IMR-90 (cell line): ENCODE results near the gene PRRT2. TPM values are rescaled to one million over a fixed set of nuclear protein-coding genes. Genes with fewer than 3 reads are reported as not detected.

Source experiments
- ATAC-seq: fragments of 200-7000 bp; cut with Tn5 transposase; 2 replicates; pipeline ENCODE4 v1.9.1; 2020; ENCODE audit warnings: low read depth, mild to moderate bottlenecking, moderate library complexity
- BruUV-seq: library from RNA; stranded (reverse); fragments of 400-500 nt; replicated peaks from 2 replicates; lab custom pipeline; 2021; lab: Mats Ljungman, UMichigan
- CTCF ChIA-PET: fragments of 300-600 bp; formaldehyde crosslinking; extraction: SDS; loops from one replicate; lab custom pipeline; 2021; ENCODE audit warnings: antibody characterized with exemption; lab: Yijun Ruan, JAX
- POLR2A ChIA-PET: fragments of 300-600 bp; sonication (Branson Sonifier 250); formaldehyde crosslinking; loops from one replicate; lab custom pipeline; 2022; ENCODE audit warnings: antibody characterized with exemption; ENCODE audit not compliant: unreplicated experiment; lab: Charles Lee
- DNase-seq: peaks from one replicate; pipeline ENCODE4 v3.0.0; 2013
- H2AFZ ChIP-seq: replicated peaks from 2 replicates; pipeline ENCODE3; 2013; ENCODE audit warnings: low read length, mild to moderate bottlenecking; ENCODE audit not compliant: poor library complexity
- H2AK5ac ChIP-seq: 2 replicates; pipeline ENCODE4 v1.6.1; 2013; ENCODE audit warnings: low read depth, low read length, inconsistent platforms
- H2AK9ac ChIP-seq: replicated peaks from 2 replicates; pipeline ENCODE3; 2013; ENCODE audit warnings: mild to moderate bottlenecking, low read depth, low read length, moderate library complexity; ENCODE audit not compliant: poor library complexity
- H2BK120ac ChIP-seq: 2 replicates; pipeline ENCODE4 v1.6.1; 2013; ENCODE audit warnings: low read depth, low read length, inconsistent platforms
- H2BK15ac ChIP-seq: 3 replicates; pipeline ENCODE4 v1.6.1; 2013; ENCODE audit warnings: low read depth, low read length, inconsistent platforms
- H2BK20ac ChIP-seq: 2 replicates; pipeline ENCODE4 v1.6.1; 2013; ENCODE audit warnings: low read depth, mild to moderate bottlenecking, inconsistent platforms, low read length, moderate library complexity
- H2BK5ac ChIP-seq: 2 replicates; pipeline ENCODE4 v1.6.1; 2013; ENCODE audit warnings: mild to moderate bottlenecking, low read depth, low read length, inconsistent platforms; ENCODE audit not compliant: poor library complexity, severe bottlenecking
- H3K14ac ChIP-seq: replicated peaks from 2 replicates; pipeline ENCODE4 v1.6.1; 2013; ENCODE audit warnings: low read depth, low read length, inconsistent platforms
- H3K18ac ChIP-seq: 2 replicates; pipeline ENCODE4 v1.6.1; 2013; ENCODE audit warnings: low read depth, low read length, control low read depth
- H3K23ac ChIP-seq: 2 replicates; pipeline ENCODE4 v1.6.1; 2013; ENCODE audit warnings: low read depth, low read length, inconsistent platforms
- H3K27ac ChIP-seq: 2 replicates; pipeline ENCODE4 v1.5.1; 2013; ENCODE audit warnings: mild to moderate bottlenecking, control low read depth, low read length; ENCODE audit not compliant: insufficient read depth
- H3K27me3 ChIP-seq: 2 replicates; pipeline ENCODE4 v1.6.1; 2013; ENCODE audit warnings: low read length; ENCODE audit not compliant: control insufficient read depth, insufficient read depth
- H3K36me3 ChIP-seq: 2 replicates; pipeline ENCODE4 v1.6.1; 2013; ENCODE audit warnings: low read length, mixed read lengths; ENCODE audit not compliant: control insufficient read depth, insufficient read depth
- H3K4ac ChIP-seq: 2 replicates; pipeline ENCODE4 v1.6.1; 2013; ENCODE audit warnings: low read depth, low read length, inconsistent platforms
- H3K4me1 ChIP-seq: 2 replicates; pipeline ENCODE4 v1.6.1; 2013; ENCODE audit warnings: low read length, mixed read lengths; ENCODE audit not compliant: control insufficient read depth, insufficient read depth
- H3K4me2 ChIP-seq: 2 replicates; pipeline ENCODE4 v1.6.1; 2013; ENCODE audit warnings: low read depth, mild to moderate bottlenecking, control low read depth, low read length, moderate library complexity
- H3K4me3 ChIP-seq: 2 replicates; pipeline ENCODE4 v1.5.1; 2013; ENCODE audit warnings: low read depth, mild to moderate bottlenecking, control low read depth, low read length, moderate library complexity; ENCODE audit not compliant: insufficient read depth
- H3K56ac ChIP-seq: 2 replicates; pipeline ENCODE4 v1.6.1; 2013; ENCODE audit warnings: low read length, inconsistent platforms; ENCODE audit not compliant: insufficient read depth; ENCODE audit errors: extremely low read depth
- H3K79me1 ChIP-seq, 2 experiments: 2 replicates each; pipeline ENCODE4 v1.6.1; 2013; ENCODE audit warnings: low read length in 2 of 2, inconsistent platforms in 1 of 2, low read depth in 1 of 2
- H3K9ac ChIP-seq: 2 replicates; pipeline ENCODE4 v1.6.1; 2013; ENCODE audit warnings: low read depth, low read length, control low read depth
- H3K9me1 ChIP-seq: 2 replicates; pipeline ENCODE4 v1.6.1; 2013; ENCODE audit warnings: low read length, inconsistent platforms; ENCODE audit not compliant: insufficient read depth
- H3K9me3 ChIP-seq: 2 replicates; pipeline ENCODE4 v1.6.1; 2013; ENCODE audit warnings: low read length; ENCODE audit not compliant: control insufficient read depth, insufficient read depth
- H4K20me1 ChIP-seq: 2 replicates; pipeline ENCODE4 v1.6.1; 2013; ENCODE audit warnings: low read length, inconsistent platforms; ENCODE audit not compliant: insufficient read depth
- H4K5ac ChIP-seq: 2 replicates; pipeline ENCODE4 v1.6.1; 2013; ENCODE audit warnings: mild to moderate bottlenecking, low read depth, low read length, control low read depth
- H4K8ac ChIP-seq, 2 experiments: 2 replicates each; pipeline ENCODE4 v1.6.1; 2013; ENCODE audit warnings: low read depth in 2 of 2, low read length in 2 of 2, control low read depth in 1 of 2, inconsistent platforms in 1 of 2
- H4K91ac ChIP-seq: 2 replicates; pipeline ENCODE4 v1.6.1; 2013; ENCODE audit warnings: low read depth, low read length, inconsistent platforms; ENCODE audit not compliant: insufficient read depth
- BHLHE40 ChIP-seq: fragments of 150-350 bp; IDR thresholded peaks from 2 replicates; pipeline ENCODE4 v1.6.1; 2016; ENCODE audit warnings: mild to moderate bottlenecking, low read depth, low read length
- CEBPB ChIP-seq: IDR thresholded peaks from 2 replicates; pipeline ENCODE4 v1.6.1; 2012; ENCODE audit warnings: low read depth, low read length, improper control_type of control experiment
- CHD1 ChIP-seq: IDR thresholded peaks from 2 replicates; pipeline ENCODE4 v1.6.1; 2012; ENCODE audit warnings: low read depth, low read length, improper control_type of control experiment
- FOS ChIP-seq: fragments of 150-350 bp; IDR thresholded peaks from 2 replicates; pipeline ENCODE4 v1.6.1; 2016; ENCODE audit warnings: low read depth, low read length
- MAFK ChIP-seq: IDR thresholded peaks from 2 replicates; pipeline ENCODE4 v1.6.1; 2012; ENCODE audit warnings: low read depth, low read length, improper control_type of control experiment
- NFE2L2 ChIP-seq: fragments of 150-350 bp; IDR thresholded peaks from 2 replicates; pipeline ENCODE4 v1.6.1; 2016; ENCODE audit warnings: low read depth, mild to moderate bottlenecking, low read length
- RCOR1 ChIP-seq: IDR thresholded peaks from 2 replicates; pipeline ENCODE4 v1.6.1; 2012; ENCODE audit warnings: mild to moderate bottlenecking, low read length, improper control_type of control experiment; ENCODE audit not compliant: insufficient replicate concordance
- SMC3 ChIP-seq: fragments of 150-350 bp; IDR thresholded peaks from 2 replicates; pipeline ENCODE4 v1.6.1; 2016; ENCODE audit warnings: low read depth, mild to moderate bottlenecking, antibody characterized with exemption, low read length, moderate library complexity
- WGBS, 2 experiments: methylation state at CpG; one replicate each; pipeline versions ENCODE4 v1.1.5 to v1.1.7; 2013; ENCODE audit warnings: missing lambda C conversion rate in 2 of 2; ENCODE audit not compliant: insufficient read length in 1 of 2; ENCODE audit errors: extremely low coverage in 2 of 2; 5-methylcytosine and 5-hydroxymethylcytosine counted together
- dilution Hi-C: fragments of 300-500 bp; cut with HindIII; formaldehyde crosslinking; loops from one replicate; pipeline ENCODE4 v1.14.3; 2018; ENCODE audit warnings: low sequenced_read_pairs; ENCODE audit not compliant: unreplicated experiment
- in situ Hi-C: fragments of 300-500 bp; cut with MboI; formaldehyde crosslinking; loops from 3 replicates; pipeline ENCODE4 v1.14.3; 2019; ENCODE audit warnings: low sequenced_read_pairs, inconsistent platforms, mixed read lengths
- intact Hi-C: fragments of 100-400 bp; cut with micrococcal nuclease; formaldehyde crosslinking; loops from 2 replicates; pipeline ENCODE4 v1.10.0; 2022
- polyA plus RNA-seq, 3 experiments: library from polyadenylated mRNA; depleted of rRNA; stranded (reverse); fragments of >200 nt; gene quantifications; 2 replicates each; pipeline ENCODE4 v1.2.3, GENCODE V29; 2012; ENCODE audit warnings: low replicate concordance in 1 of 3
- total RNA-seq: library from RNA; depleted of rRNA; stranded (reverse); fragments of >200 nt; gene quantifications from 2 replicates; pipeline ENCODE4 v1.2.3, GENCODE V29; 2012
- TF ChIP-seq, protein P1 (sequence below): fragments of 150-350 bp; IDR thresholded peaks from 2 replicates; pipeline ENCODE4 v1.6.1; 2016; ENCODE audit warnings: low read depth, mild to moderate bottlenecking, low read length, moderate library complexity, borderline replicate concordance
- TF ChIP-seq, protein P2 (sequence below): conservative IDR thresholded peaks from 2 replicates; pipeline ENCODE4 v1.5.1; 2012; ENCODE audit warnings: mild to moderate bottlenecking, low read depth, low read length, improper control_type of control experiment
- TF ChIP-seq, protein P3 (sequence below): fragments of 150-350 bp; IDR thresholded peaks from 2 replicates; pipeline ENCODE4 v1.6.1; 2017; ENCODE audit warnings: mild to moderate bottlenecking, antibody characterized with exemption, low read length, low read depth

The PRRT2 gene
- total and polyA plus RNA-seq, 2 of the 4 experiments (the other 2 are of a cell fraction) = 0.90 to 10.5 TPM

DNA sequence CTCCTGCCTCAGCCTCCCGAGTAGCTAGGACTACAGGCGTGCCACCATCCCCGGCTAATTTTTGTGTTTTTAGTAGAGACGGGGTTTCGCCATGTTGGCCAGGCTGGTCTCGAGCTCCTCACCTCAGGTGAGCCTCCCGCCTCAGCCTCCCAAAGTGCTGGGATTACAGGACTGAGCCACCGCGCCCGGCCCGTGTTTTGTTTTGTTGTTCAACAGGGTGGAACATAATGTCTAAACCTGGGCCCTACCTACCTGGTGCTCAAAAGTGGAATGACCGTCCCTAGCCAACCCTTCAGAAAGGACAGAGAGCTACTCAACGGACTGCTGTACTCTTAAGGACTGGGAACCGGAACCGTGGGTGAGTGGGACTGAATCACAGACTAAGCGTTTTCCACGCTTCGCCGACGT, 22.2 kb upstream of the PRRT2 start:
- no peaks in the 10 kb centered on the region for H3K27me3 ChIP-seq
- intact Hi-C loops = loop anchor here (2.0 to 10.0 kb wide), 2 partner anchors 55 to 89 kb away; no protein-coding TSS in a partner anchor
- no peaks in the 10 kb centered on the region for H4K20me1 ChIP-seq
- no peaks in the 10 kb centered on the region for H3K9me3 ChIP-seq
- ATAC-seq (no peak), DNase-seq (no peak)
- H2AFZ ChIP-seq = peak overlapping the region; percentile 98
- peak overlapping the region; percentile 78 for H2BK120ac ChIP-seq
- H3K9me1 ChIP-seq = peaks cover 10% of the 10 kb centered on the region
- peak overlapping the region; percentile 57 for H2BK20ac ChIP-seq
- H3K9ac ChIP-seq = peak overlapping the region; percentile 78
- H3K4me2 ChIP-seq = peak overlapping the region; percentile 88
- H3K56ac ChIP-seq = peak overlapping the region; percentile 79
- H3K4me3 ChIP-seq = peak overlapping the region; percentile 54
- H3K27ac ChIP-seq = peak overlapping the region; percentile 77
- no peaks in the 10 kb centered on the region for H3K36me3 ChIP-seq
- ChIA-PET CTCF (interaction anchor here (0.8 to 1.7 kb wide), 4 partner anchors 16 to 58 kb away, joined by 3 to 4 read pairs (median 3); no protein-coding TSS in a partner anchor), POLR2A (no interaction called here)
- H4K5ac ChIP-seq = peak overlapping the region; percentile 95
- H3K79me1 ChIP-seq = peaks cover 12 to 39% of the 10 kb centered on the region in 2 experiments; a peak in 2 of 4 replicates
- H2BK15ac ChIP-seq = peak overlapping the region; percentile 87; the same call in 2 of the 3 replicates
- TF ChIP-seq SMC3 = no peak
- TF ChIP-seq, protein P1, sequence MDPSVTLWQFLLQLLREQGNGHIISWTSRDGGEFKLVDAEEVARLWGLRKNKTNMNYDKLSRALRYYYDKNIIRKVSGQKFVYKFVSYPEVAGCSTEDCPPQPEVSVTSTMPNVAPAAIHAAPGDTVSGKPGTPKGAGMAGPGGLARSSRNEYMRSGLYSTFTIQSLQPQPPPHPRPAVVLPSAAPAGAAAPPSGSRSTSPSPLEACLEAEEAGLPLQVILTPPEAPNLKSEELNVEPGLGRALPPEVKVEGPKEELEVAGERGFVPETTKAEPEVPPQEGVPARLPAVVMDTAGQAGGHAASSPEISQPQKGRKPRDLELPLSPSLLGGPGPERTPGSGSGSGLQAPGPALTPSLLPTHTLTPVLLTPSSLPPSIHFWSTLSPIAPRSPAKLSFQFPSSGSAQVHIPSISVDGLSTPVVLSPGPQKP = no peak
- TF ChIP-seq RCOR1 = no peak
- no peak for TF ChIP-seq CEBPB
- TF ChIP-seq, protein P2, sequence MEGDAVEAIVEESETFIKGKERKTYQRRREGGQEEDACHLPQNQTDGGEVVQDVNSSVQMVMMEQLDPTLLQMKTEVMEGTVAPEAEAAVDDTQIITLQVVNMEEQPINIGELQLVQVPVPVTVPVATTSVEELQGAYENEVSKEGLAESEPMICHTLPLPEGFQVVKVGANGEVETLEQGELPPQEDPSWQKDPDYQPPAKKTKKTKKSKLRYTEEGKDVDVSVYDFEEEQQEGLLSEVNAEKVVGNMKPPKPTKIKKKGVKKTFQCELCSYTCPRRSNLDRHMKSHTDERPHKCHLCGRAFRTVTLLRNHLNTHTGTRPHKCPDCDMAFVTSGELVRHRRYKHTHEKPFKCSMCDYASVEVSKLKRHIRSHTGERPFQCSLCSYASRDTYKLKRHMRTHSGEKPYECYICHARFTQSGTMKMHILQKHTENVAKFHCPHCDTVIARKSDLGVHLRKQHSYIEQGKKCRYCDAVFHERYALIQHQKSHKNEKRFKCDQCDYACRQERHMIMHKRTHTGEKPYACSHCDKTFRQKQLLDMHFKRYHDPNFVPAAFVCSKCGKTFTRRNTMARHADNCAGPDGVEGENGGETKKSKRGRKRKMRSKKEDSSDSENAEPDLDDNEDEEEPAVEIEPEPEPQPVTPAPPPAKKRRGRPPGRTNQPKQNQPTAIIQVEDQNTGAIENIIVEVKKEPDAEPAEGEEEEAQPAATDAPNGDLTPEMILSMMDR = no peak
- TF ChIP-seq NFE2L2 = no peak
- TF ChIP-seq, protein P3, sequence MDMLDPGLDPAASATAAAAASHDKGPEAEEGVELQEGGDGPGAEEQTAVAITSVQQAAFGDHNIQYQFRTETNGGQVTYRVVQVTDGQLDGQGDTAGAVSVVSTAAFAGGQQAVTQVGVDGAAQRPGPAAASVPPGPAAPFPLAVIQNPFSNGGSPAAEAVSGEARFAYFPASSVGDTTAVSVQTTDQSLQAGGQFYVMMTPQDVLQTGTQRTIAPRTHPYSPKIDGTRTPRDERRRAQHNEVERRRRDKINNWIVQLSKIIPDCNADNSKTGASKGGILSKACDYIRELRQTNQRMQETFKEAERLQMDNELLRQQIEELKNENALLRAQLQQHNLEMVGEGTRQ = no peak
- TF ChIP-seq MAFK = no peak
- no peak for TF ChIP-seq CHD1
- TF ChIP-seq BHLHE40 = no peak
- no peak for TF ChIP-seq FOS
- H4K91ac ChIP-seq = peak overlapping the region; percentile 92
- peak overlapping the region; percentile 71 for H2AK9ac ChIP-seq
- BruUV-seq = no TSS peak
- peak overlapping the region; percentile 20 for H3K18ac ChIP-seq
- dilution Hi-C loops = no loop called here
- peak overlapping the region; percentile 74 for H2BK5ac ChIP-seq
- H3K23ac ChIP-seq = peak overlapping the region; percentile 85
- H3K14ac ChIP-seq = peak overlapping the region; percentile 97
- in situ Hi-C loops = no loop called here
- peak overlapping the region; percentile 95 for H3K4ac ChIP-seq
- WGBS, 2 experiments = 52% methylated on average over 8 of the region's 20 CpGs; no CpG with 5 or more reads in 1 of the 2 experiments
- H4K8ac ChIP-seq = peak overlapping the region; percentile 99
- H3K4me1 ChIP-seq = peaks cover 5% of the 10 kb centered on the region
- peak overlapping the region; percentile 94 for H2AK5ac ChIP-seq
